ENCODE results near the gene STK17A.

STK17A gene

GRCh38 chr7:43666938-43667337, 84.0 kb downstream of the STK17A start:
- TF ChIP-seq GATA3 (IDR thresholded peaks at IDR 0.05; ENCODE audit: low read depth, low read length) = no peak
- TF ChIP-seq GATA2 (IDR thresholded peaks at IDR 0.05; ENCODE audit: low read depth, low read length) = no peak

GRCh38 chr7:43668035-43668434, 85.1 kb downstream of the STK17A start:
- TF ChIP-seq GATA3 (IDR thresholded peaks at IDR 0.05; ENCODE audit: low read depth, low read length) (no peak), GATA2 (IDR thresholded peaks at IDR 0.05; ENCODE audit: low read depth, low read length) (no peak)

- TF ChIP-seq GATA2 (IDR thresholded peaks at IDR 0.05; ENCODE audit: low read depth, low read length) (no peak), GATA3 (IDR thresholded peaks at IDR 0.05; ENCODE audit: low read depth, low read length) (no peak)
Observed at GRCh38 chr7:43669286-43670081, 86.6 kb downstream of the STK17A start.

- TF ChIP-seq GATA3 (IDR thresholded peaks at IDR 0.05; ENCODE audit: low read depth, low read length) = no peak
- TF ChIP-seq GATA2 (IDR thresholded peaks at IDR 0.05; ENCODE audit: low read depth, low read length) = no peak
Observed at GRCh38 chr7:43671521-43671920, 88.6 kb downstream of the STK17A start.

- TF ChIP-seq GATA3 (IDR thresholded peaks at IDR 0.05; ENCODE audit: low read depth, low read length) = no peak
- TF ChIP-seq GATA2 (IDR thresholded peaks at IDR 0.05; ENCODE audit: low read depth, low read length) = no peak
Observed at GRCh38 chr7:43674559-43675436, 91.9 kb downstream of the STK17A start.

All from SH-SY5Y (cell line).